ENCODE data around the gene RGMA.
A peak's percentile ranks its signal among the peaks of the same experiment; 100 is the strongest.

RGMA gene

DNA sequence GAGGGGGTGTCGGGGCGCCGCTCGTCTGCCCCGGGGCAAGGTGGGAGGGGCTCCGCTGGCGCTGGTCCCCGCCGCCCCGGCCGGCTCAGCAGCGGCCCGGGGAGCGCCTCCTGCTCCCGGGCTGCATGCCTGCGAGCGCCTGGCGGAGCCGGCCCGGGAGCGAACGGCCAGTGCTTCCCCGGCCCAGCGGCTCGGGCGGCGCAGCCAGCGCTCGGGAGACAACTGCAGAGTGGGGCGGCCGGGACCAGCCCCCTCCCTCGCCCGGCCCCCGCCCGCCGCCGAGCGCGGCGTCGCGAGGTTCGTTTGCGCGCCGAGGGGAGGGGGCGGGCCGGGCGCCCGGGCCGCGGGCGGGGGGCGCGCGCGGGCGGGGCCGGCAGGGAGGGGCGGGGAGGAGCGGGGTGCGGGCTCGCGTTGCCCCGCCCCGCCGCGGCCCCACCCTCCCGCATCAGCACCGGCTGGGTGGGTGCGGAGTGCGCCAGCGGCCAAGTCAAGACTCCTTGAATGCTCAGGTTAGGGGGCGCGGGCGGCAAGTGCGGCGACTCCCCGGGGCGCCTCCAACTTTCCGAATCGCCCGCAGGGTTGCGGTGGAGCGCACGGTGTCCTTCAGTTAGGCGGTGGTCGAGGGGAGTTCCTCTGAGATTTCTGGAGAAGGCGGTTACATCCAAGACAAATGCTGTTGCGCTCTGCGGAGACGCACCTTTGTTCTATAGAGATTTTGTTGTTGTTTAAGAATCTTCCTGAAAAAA is at the start of gene RGMA:
TSS of gene RGMA (minus strand) at position 231 of the 746 bp plus-strand sequence. CDS start 279 bp downstream, outside the sequence.
- peak in 1 of 2 donors; percentile 11 for DNase-seq (ENCODE audit: low read depth in 2 of 2)

DNA sequence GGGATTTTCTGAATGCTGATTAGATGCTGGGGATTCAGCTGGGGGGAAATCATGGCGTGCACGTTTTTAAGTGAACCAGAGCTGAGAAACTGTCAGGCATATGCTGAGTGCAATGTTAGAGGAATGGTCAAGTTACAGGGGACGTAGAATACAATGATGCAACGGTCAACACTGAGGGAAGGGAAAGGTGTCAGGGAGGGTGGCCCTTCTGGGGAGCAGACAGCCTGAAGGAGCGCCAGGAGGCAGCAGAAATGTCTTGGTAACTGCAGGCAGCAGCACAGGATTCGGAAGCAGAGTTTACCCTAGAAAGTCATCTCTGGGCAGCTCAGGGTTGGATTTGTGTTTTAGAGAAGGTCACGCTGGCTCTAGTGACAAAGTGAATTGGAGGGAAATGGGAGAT is 47.6 kb upstream of the RGMA start:
- no peak for DNase-seq (ENCODE audit: low read depth in 2 of 2)

DNA sequence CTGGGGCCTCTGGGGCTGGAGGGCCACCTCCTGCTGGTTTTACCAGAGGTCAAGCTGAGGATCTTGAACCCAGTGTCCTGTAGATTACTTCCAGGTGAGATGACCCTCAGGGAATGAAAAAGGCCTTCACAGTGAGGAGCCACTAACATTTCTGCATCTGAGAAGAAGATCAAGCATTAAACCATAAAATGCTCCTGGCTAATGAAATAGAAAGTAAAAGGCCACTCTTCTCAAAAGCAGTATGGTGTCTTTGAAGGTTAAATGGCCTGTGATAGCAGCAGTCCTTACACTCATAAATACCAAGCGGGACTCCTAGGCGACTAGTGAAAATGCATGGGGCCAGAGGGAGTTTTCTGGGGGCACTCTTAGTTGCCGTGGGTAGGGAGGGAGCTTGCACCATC is 47.0 kb upstream of the RGMA start:
- no peak for DNase-seq (ENCODE audit: low read depth in 2 of 2)

GRCh38 chr15:93135459-93135858 is 46.4 kb upstream of the RGMA start:
- DNase-seq (ENCODE audit: low read depth in 2 of 2) = no peak

DNA sequence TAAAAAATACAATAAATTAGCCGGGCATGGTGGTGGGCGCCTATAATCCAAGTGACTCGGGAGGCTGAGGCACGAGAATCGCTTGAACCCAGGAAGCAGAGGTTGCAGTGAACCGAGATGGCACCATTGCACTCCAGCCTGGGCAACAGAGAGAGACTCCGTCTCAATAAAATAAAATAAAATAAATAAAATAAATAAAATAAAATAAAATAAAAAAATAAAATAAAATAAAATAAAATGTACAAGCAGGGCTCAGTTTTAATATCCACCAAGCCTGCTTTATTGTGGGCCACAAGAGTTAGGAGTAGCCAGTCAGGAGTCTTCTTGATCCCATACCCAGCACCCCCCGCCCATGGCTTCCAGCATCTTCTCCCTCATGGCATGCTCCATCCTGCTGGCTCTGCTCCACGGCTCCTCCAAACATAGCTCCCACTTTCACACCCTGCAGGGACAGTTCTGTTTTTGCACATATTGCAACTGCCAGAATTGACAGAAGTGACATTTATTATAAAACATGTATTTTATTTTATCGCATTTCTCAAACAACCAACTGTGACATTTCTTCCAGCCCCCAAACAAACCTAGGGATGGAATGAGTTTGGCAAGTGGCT is 42.6 kb upstream of the RGMA start:
- DNase-seq (ENCODE audit: low read depth in 2 of 2) = no peak

GRCh38 chr15:93129702-93130488 is 40.9 kb upstream of the RGMA start:
- DNase-seq (ENCODE audit: low read depth in 2 of 2) = no peak

- no peak for DNase-seq (ENCODE audit: low read depth in 2 of 2)
Observed at GRCh38 chr15:93127286-93127685, 38.3 kb upstream of the RGMA start.

DNA sequence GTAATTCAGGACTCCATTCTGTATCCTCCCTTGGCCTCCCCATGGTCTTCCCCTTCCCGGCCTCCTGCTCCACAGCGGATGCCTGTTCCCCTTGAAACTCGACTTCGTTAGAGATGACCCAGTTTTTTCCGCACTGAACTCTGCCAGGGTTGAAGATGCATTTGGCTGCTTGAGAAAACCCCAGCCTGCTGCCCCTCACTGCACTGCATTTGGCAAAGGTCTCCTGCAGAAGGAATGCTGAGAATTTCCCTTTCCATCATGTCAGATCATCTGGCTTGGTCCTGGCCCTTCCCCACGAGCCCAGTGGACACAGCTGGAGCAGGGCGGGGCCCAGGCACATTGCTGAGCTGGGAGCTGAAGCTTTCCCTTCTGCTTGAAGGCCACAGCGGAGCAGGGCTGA is 37.6 kb upstream of the RGMA start:
- DNase-seq (ENCODE audit: low read depth in 2 of 2) = no peak

GRCh38 chr15:93126148-93126547 is 37.1 kb upstream of the RGMA start:
- DNase-seq (ENCODE audit: low read depth in 2 of 2) = no peak

GRCh38 chr15:93124126-93124525 is 35.1 kb upstream of the RGMA start:
- no peak for DNase-seq (ENCODE audit: low read depth in 2 of 2)

GRCh38 chr15:93121973-93122910 is 33.2 kb upstream of the RGMA start:
- no peak for DNase-seq (ENCODE audit: low read depth in 2 of 2)

DNA sequence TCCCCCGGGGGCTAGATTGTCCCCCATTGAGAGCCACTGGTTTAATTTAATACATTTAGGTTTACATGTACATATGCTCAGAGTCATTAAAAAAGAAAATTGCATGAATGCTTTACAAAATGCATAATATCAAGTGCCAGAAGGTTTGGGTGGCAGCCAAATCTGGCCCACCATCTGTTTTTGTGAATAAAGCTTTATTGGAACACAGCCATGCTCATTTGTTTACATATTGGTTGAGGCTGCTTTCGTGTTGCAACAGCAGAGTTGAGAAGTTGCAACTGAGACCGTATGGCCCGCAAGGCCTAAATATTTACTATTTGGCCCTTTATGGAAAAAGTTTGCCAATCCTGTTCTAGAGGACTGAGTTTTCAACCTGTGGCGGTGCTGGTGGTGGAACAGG is 32.1 kb upstream of the RGMA start:
- DNase-seq (ENCODE audit: low read depth in 2 of 2) = no peak

GRCh38 chr15:93118904-93119303 is 29.9 kb upstream of the RGMA start:
- no peak for DNase-seq (ENCODE audit: low read depth in 2 of 2)

DNA sequence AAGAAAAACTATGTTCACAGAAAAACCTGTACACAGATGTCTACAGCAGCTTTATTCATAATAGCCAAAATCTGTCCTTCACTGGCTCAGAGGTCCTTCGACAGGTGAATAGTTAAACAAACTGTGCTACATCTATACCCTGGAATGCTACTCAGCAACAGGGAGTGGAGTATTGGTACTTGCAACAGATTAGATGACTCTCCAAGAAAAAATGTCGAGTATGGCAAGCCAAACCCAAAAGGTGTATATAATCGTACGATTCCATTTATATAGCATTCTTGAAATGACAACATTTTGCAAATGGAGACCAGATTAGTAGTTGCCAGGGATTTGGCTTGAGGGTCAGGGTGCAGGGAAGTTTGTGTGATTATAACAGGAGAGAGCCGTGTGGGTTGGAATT is 22.4 kb upstream of the RGMA start:
- no peak for DNase-seq (ENCODE audit: low read depth in 2 of 2)

GRCh38 chr15:93110502-93111040 is 21.6 kb upstream of the RGMA start:
- no peak for DNase-seq (ENCODE audit: low read depth in 2 of 2)

GRCh38 chr15:93109336-93110102 is 20.5 kb upstream of the RGMA start:
- no peak for DNase-seq (ENCODE audit: low read depth in 2 of 2)

DNA sequence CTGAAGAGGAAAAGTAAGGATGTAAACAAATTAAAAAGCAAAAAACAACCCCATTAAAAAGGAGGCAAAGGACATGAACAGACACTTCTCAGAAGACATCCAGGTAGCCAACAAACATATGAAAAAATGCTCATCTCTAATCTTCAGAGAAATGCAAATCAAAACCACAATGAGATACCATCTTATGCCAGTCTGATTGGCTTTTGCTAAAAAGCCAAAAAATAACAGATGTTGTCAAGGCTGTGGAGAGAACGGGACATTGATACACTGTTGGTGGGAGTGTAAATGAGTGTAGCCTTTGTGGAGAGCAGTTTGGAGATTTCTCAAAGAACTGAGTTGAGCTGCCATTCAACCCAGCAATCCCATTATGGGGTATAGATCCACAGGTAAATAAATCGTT is 18.6 kb upstream of the RGMA start:
- DNase-seq (ENCODE audit: low read depth in 2 of 2) = no peak

GRCh38 chr15:93105485-93105884 is 16.5 kb upstream of the RGMA start:
- no peak for DNase-seq (ENCODE audit: low read depth in 2 of 2)

- DNase-seq (ENCODE audit: low read depth in 2 of 2) = no peak
Observed at GRCh38 chr15:93103823-93104222, 14.8 kb upstream of the RGMA start.

DNA sequence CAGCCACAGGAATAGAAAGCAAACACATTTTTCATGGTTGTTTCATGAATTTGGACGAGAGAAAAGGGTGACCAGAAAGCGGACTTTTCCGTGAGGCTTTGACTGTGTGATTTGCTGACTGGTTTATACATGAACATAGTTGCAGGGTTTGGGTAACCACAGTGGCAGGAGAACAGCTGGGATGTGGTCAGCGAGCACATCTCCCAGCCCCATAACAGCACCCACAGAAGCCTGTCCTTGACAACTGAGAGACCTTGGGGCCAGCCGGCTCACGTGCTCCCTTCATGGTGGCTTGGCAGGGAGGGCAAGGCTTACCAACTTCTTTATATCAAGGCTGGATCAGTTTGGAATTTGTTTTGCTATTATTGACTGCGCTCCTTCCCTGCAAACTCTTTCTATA is 13.2 kb upstream of the RGMA start:
- no peak for DNase-seq (ENCODE audit: low read depth in 2 of 2)

DNA sequence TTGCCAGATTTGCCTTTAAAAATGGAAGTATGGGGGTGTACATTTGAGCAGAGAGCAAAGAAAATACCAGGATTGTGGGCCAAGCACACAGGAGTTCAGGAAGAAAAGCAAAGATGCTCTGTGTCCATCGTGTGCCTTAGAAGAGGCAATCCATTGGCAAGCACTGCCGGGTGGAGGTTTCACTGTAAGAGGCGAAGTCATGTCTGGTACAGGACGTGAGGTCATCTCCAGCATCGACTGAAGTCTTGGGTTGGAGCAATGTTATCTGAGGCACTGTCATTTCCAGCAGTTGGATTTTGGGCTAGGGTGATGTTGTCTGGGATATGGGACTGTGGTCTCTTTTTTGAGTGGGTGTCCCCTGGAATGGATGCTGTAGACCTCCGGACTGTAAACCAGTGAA is 4.8 kb upstream of the RGMA start:
- DNase-seq (ENCODE audit: low read depth in 2 of 2) = no peak
